Measurements from ENCODE around the gene YJU2.

GRCh38 chr19:4318460-4318859, 71.6 kb downstream of the YJU2 start:
- TF ChIP-seq POLR2A (IDR thresholded peaks at IDR 0.05) (no peak), CTCF (IDR thresholded peaks at IDR 0.05) (no peak)
